Measurements from ENCODE around the gene RRAGC. TPM values are rescaled to one million over a fixed set of nuclear protein-coding genes. Genes with fewer than 3 reads are reported as not detected.

The RRAGC gene
- total RNA-seq, result 10 to 100 TPM; 15.8 to 16.3 TPM

GRCh38 chr1:38859561-38860453 lies at the start of gene RRAGC:
Gene RRAGC, minus strand, starts transcription at chr1:38859772. Its CDS starts 126 bp downstream, at chr1:38859646.
- POLR2A ChIA-PET, result interaction anchor here (1.0 to 4.0 kb wide), 5 partner anchors 12 to 300 kb away, joined by 3 to 19 read pairs (median 3); partner anchors contain the start of genes MYCBP and NDUFS5
- DNase-seq (peak; percentile 98), ATAC-seq (ENCODE audit: low read depth) (peak; percentile 99)
- Mint-ChIP-seq H3K36me3 (peaks cover 12% of the 10 kb centered on the region), H3K27ac (peak within 1 kb of the TSS; percentile 77), H3K27me3 (no peaks in the 10 kb centered on the region), H3K4me3 (peak within 1 kb of the TSS; percentile 92), H3K4me1 (peaks cover 22% of the 10 kb centered on the region), H3K9me3 (no peaks in the 10 kb centered on the region)

- POLR2A ChIA-PET, result no interaction called here
- no peak for ATAC-seq (ENCODE audit: low read depth)
- Mint-ChIP-seq H3K36me3 (no peaks in the 10 kb centered on the region), H3K4me1 (no peaks in the 10 kb centered on the region), H3K9me3 (peaks cover 4% of the 10 kb centered on the region), H3K27me3 (peaks cover 2% of the 10 kb centered on the region), H3K27ac (no peak overlapping the region), H3K4me3 (no peak overlapping the region)
- no peak for DNase-seq
Observed at GRCh38 chr1:38908821-38909220, 49.2 kb upstream of the RRAGC start.

- H3K4me3 Mint-ChIP-seq, result no peak overlapping the region
- H3K9me3 Mint-ChIP-seq, result peaks cover 4% of the 10 kb centered on the region
- POLR2A ChIA-PET, result no interaction called here
- peaks cover 2% of the 10 kb centered on the region for H3K27me3 Mint-ChIP-seq
- H3K4me1 Mint-ChIP-seq, result no peaks in the 10 kb centered on the region
- H3K36me3 Mint-ChIP-seq, result no peaks in the 10 kb centered on the region
- DNase-seq (no peak), ATAC-seq (ENCODE audit: low read depth) (no peak)
- no peak overlapping the region for H3K27ac Mint-ChIP-seq
Observed at GRCh38 chr1:38905985-38906384, 46.4 kb upstream of the RRAGC start.

- H3K36me3 Mint-ChIP-seq, result no peaks in the 10 kb centered on the region
- POLR2A ChIA-PET, result no interaction called here
- no peaks in the 10 kb centered on the region for H3K27me3 Mint-ChIP-seq
Observed at GRCh38 chr1:38899560-38899959, 40.0 kb upstream of the RRAGC start.

GRCh38 chr1:38898653-38899230 lies 39.2 kb upstream of the RRAGC start:
- ATAC-seq (ENCODE audit: low read depth), result no peak
- POLR2A ChIA-PET, result no interaction called here
- DNase-seq, result no peak
- H3K36me3 Mint-ChIP-seq, result no peaks in the 10 kb centered on the region
- H3K9me3 Mint-ChIP-seq, result no peaks in the 10 kb centered on the region
- no peak overlapping the region for H3K27ac Mint-ChIP-seq
- no peaks in the 10 kb centered on the region for H3K27me3 Mint-ChIP-seq
- H3K4me3 Mint-ChIP-seq, result no peak overlapping the region
- H3K4me1 Mint-ChIP-seq, result peaks cover 2% of the 10 kb centered on the region

More at GRCh38 chr1:38899560-38899959, 40.0 kb upstream of the RRAGC start:
- peaks cover 2% of the 10 kb centered on the region for H3K4me1 Mint-ChIP-seq
- no peak for DNase-seq
- H3K27ac Mint-ChIP-seq, result no peak overlapping the region
- no peaks in the 10 kb centered on the region for H3K9me3 Mint-ChIP-seq
- no peak for ATAC-seq (ENCODE audit: low read depth)
- H3K4me3 Mint-ChIP-seq, result no peak overlapping the region

- DNase-seq, result no peak
- POLR2A ChIA-PET, result no interaction called here
Observed at GRCh38 chr1:38896169-38896568, 36.6 kb upstream of the RRAGC start.

GRCh38 chr1:38892976-38893375 lies 33.4 kb upstream of the RRAGC start:
- H3K4me3 Mint-ChIP-seq, result no peak overlapping the region
- H3K27me3 Mint-ChIP-seq, result no peaks in the 10 kb centered on the region
- DNase-seq (no peak), ATAC-seq (ENCODE audit: low read depth) (no peak)
- POLR2A ChIA-PET, result no interaction called here
- no peaks in the 10 kb centered on the region for H3K36me3 Mint-ChIP-seq
- H3K4me1 Mint-ChIP-seq, result no peaks in the 10 kb centered on the region
- no peaks in the 10 kb centered on the region for H3K9me3 Mint-ChIP-seq
- no peak overlapping the region for H3K27ac Mint-ChIP-seq

More at GRCh38 chr1:38896169-38896568, 36.6 kb upstream of the RRAGC start:
- ATAC-seq (ENCODE audit: low read depth), result no peak
- Mint-ChIP-seq H3K4me1 (peaks cover 2% of the 10 kb centered on the region), H3K4me3 (no peak overlapping the region), H3K27ac (no peak overlapping the region), H3K36me3 (no peaks in the 10 kb centered on the region), H3K27me3 (no peaks in the 10 kb centered on the region), H3K9me3 (no peaks in the 10 kb centered on the region)

- Mint-ChIP-seq H3K4me1 (no peaks in the 10 kb centered on the region), H3K9me3 (no peaks in the 10 kb centered on the region), H3K4me3 (no peak overlapping the region), H3K27ac (no peak overlapping the region), H3K27me3 (peaks cover 4% of the 10 kb centered on the region), H3K36me3 (no peaks in the 10 kb centered on the region)
- POLR2A ChIA-PET, result no interaction called here
- no peak for ATAC-seq (ENCODE audit: low read depth)
- no peak for DNase-seq
Observed at GRCh38 chr1:38891753-38892152, 32.2 kb upstream of the RRAGC start.

GRCh38 chr1:38889589-38889988 lies 30.0 kb upstream of the RRAGC start:
- peaks cover 11% of the 10 kb centered on the region for H3K27me3 Mint-ChIP-seq
- ATAC-seq (ENCODE audit: low read depth) (no peak), DNase-seq (no peak)
- no peaks in the 10 kb centered on the region for H3K4me1 Mint-ChIP-seq
- no peak overlapping the region for H3K4me3 Mint-ChIP-seq
- no peaks in the 10 kb centered on the region for H3K9me3 Mint-ChIP-seq
- H3K36me3 Mint-ChIP-seq, result no peaks in the 10 kb centered on the region
- no peak overlapping the region for H3K27ac Mint-ChIP-seq
- POLR2A ChIA-PET, result no interaction called here

GRCh38 chr1:38888423-38889333 lies 29.1 kb upstream of the RRAGC start:
- no peak for ATAC-seq (ENCODE audit: low read depth)
- Mint-ChIP-seq H3K27me3 (peaks cover 11% of the 10 kb centered on the region), H3K36me3 (no peaks in the 10 kb centered on the region), H3K27ac (no peak overlapping the region), H3K4me3 (no peak overlapping the region), H3K4me1 (no peaks in the 10 kb centered on the region), H3K9me3 (no peaks in the 10 kb centered on the region)
- POLR2A ChIA-PET, result no interaction called here
- no peak for DNase-seq

- Mint-ChIP-seq H3K27me3 (peaks cover 11% of the 10 kb centered on the region), H3K27ac (no peak overlapping the region), H3K9me3 (no peaks in the 10 kb centered on the region), H3K4me1 (no peaks in the 10 kb centered on the region), H3K36me3 (no peaks in the 10 kb centered on the region), H3K4me3 (no peak overlapping the region)
- ATAC-seq (ENCODE audit: low read depth), result no peak
- DNase-seq, result no peak
- POLR2A ChIA-PET, result no interaction called here
Observed at GRCh38 chr1:38885092-38885491, 25.5 kb upstream of the RRAGC start.

GRCh38 chr1:38881487-38881886 lies 21.9 kb upstream of the RRAGC start, which contains the start of gene GJA9:
Gene GJA9, minus strand, starts transcription at chr1:38881587. Its CDS starts 5,489 bp downstream, at chr1:38876098.
- Mint-ChIP-seq H3K27ac (no peak within 1 kb of the TSS), H3K4me1 (no peaks in the 10 kb centered on the region), H3K9me3 (no peaks in the 10 kb centered on the region), H3K27me3 (peaks cover 6% of the 10 kb centered on the region), H3K36me3 (no peaks in the 10 kb centered on the region), H3K4me3 (no peak within 1 kb of the TSS)
- no peak for ATAC-seq (ENCODE audit: low read depth)
- no peak for DNase-seq
- POLR2A ChIA-PET, result no interaction called here

GRCh38 chr1:38875811-38876210 lies 16.2 kb upstream of the RRAGC start:
- ATAC-seq (ENCODE audit: low read depth) (no peak), DNase-seq (no peak)
- POLR2A ChIA-PET, result no interaction called here
- Mint-ChIP-seq H3K36me3 (peaks cover 1% of the 10 kb centered on the region), H3K27ac (no peak overlapping the region), H3K4me1 (peaks cover 19% of the 10 kb centered on the region), H3K4me3 (no peak overlapping the region), H3K27me3 (no peaks in the 10 kb centered on the region), H3K9me3 (no peaks in the 10 kb centered on the region)
